ENCODE data around the gene PALD1. TPM values are rescaled to one million over a fixed set of nuclear protein-coding genes. Genes with fewer than 3 reads are reported as not detected.

The PALD1 gene
- total and polyA plus RNA-seq, 2 of the 13 experiments (the other 11 are each of a cell fraction or from before 2014, with no cell fraction given) = 0.07 to 0.09 TPM

GRCh38 chr10:70474780-70475179 lies 3.8 kb upstream of the PALD1 start (continued):
- TF ChIP-seq ARNT2 (CRISPR knock-in tag; IDR thresholded peaks at IDR 0.05; ENCODE audit: low read depth) (no peak), HIVEP1 (CRISPR knock-in tag; IDR thresholded peaks at IDR 0.05) (no peak), RFXAP (CRISPR knock-in tag; IDR thresholded peaks at IDR 0.05; ENCODE audit: borderline replicate concordance) (no peak), ZBTB7B (CRISPR knock-in tag; IDR thresholded peaks at IDR 0.05) (no peak), RBM22 (optimal IDR thresholded peaks at IDR 0.05; ENCODE audit: low read length) (no peak), IKZF4 (CRISPR knock-in tag; IDR thresholded peaks at IDR 0.05; ENCODE audit: borderline replicate concordance, low read depth, not compliant biosample characterization) (no peak)

- Histone ChIP-seq H3K4me2 (ENCODE audit: low read depth, low read length) (no peak overlapping the region), H2AFZ (ENCODE audit: low read length) (no peak overlapping the region), H3K9ac (ENCODE audit: insufficient read depth, low read depth, low read length) (no peak overlapping the region), H3K4me1 (ENCODE audit: insufficient read depth, low read length) (peaks cover 15% of the 10 kb centered on the region), H3K27me3 (ENCODE audit: control insufficient read depth in 1 of 2, insufficient read depth in 2 of 2, low read length in 2 of 2) (peaks cover 7 to 71% of the 10 kb centered on the region in 2 experiments), H4K20me1 (ENCODE audit: insufficient read depth, low read length) (no peaks in the 10 kb centered on the region), H3K27ac (ENCODE audit: extremely low read length, insufficient read depth, low read length) (no peak overlapping the region), H3K36me3 (replicated peaks in 1 of 2; ENCODE audit: control insufficient read depth in 1 of 2, insufficient read depth in 2 of 2, low read length in 2 of 2) (no peaks in the 10 kb centered on the region), H3K4me3 (replicated peaks in 1 of 3; ENCODE audit: insufficient read depth in 1 of 3, low read depth in 2 of 3, low read length in 3 of 3) (no peak overlapping the region), H3K79me2 (ENCODE audit: insufficient read depth, low read length) (no peaks in the 10 kb centered on the region), H3K9me3 (ENCODE audit: low read length) (no peaks in the 10 kb centered on the region)
- BruUV-seq (replicated peaks) = no TSS peak
- in situ Hi-C loops (cut with HindIII; ENCODE audit: extremely low pct_ligation_motif_present, low pct_unique_long_range_greater_than_20kb) = no loop called here
- POLR2A ChIA-PET = no interaction called here
- intact Hi-C loops (cut with micrococcal nuclease; ENCODE audit: unreplicated experiment) = no loop called here
- ATAC-seq (no peak), DNase-seq (ENCODE audit: low spot score) (no peak), FAIRE-seq (no peak)
- 9% methylated on average over 8 of the region's 8 CpGs for WGBS (ENCODE audit: low lambda C conversion rate)
- CTCF ChIA-PET (ENCODE audit: low intra/inter-chr PET ratio, low total read pairs) = no interaction called here
- TF ChIP-seq ZNF883 (CRISPR knock-in tag; IDR thresholded peaks at IDR 0.05; ENCODE audit: not compliant biosample characterization) = no peak
- no peak for TF ChIP-seq ZBTB1 (CRISPR knock-in tag; IDR thresholded peaks at IDR 0.05; ENCODE audit: borderline replicate concordance)
- no peak for TF ChIP-seq ZFY (CRISPR knock-in tag; IDR thresholded peaks at IDR 0.05)
- no peak for TF ChIP-seq ZNF510 (CRISPR knock-in tag; IDR thresholded peaks at IDR 0.05; ENCODE audit: low read depth)
- TF ChIP-seq XBP1 (CRISPR knock-in tag; IDR thresholded peaks at IDR 0.05) = no peak
- no peak for TF ChIP-seq ZNF737 (CRISPR knock-in tag; IDR thresholded peaks at IDR 0.05; ENCODE audit: borderline replicate concordance)
- TF ChIP-seq POLR2AphosphoS2 (IDR thresholded peaks at IDR 0.05; ENCODE audit: low read depth, low read length) = no peak
- TF ChIP-seq ZBTB7A (CRISPR knock-in tag; IDR thresholded peaks at IDR 0.05) = no peak
- TF ChIP-seq ZNF740 (CRISPR knock-in tag; IDR thresholded peaks at IDR 0.05) = no peak
- TF ChIP-seq GLI4 (CRISPR knock-in tag; IDR thresholded peaks at IDR 0.05; ENCODE audit: borderline replicate concordance) = no peak
- TF ChIP-seq ZNF674 (CRISPR knock-in tag; IDR thresholded peaks at IDR 0.05; ENCODE audit: low read depth) = no peak
- no peak for TF ChIP-seq MTF2 (CRISPR knock-in tag; IDR thresholded peaks at IDR 0.05; ENCODE audit: borderline replicate concordance)
- TF ChIP-seq KLF12 (CRISPR knock-in tag; IDR thresholded peaks at IDR 0.05; ENCODE audit: borderline replicate concordance) = no peak
- no peak for TF ChIP-seq ZNF580 (CRISPR knock-in tag; IDR thresholded peaks at IDR 0.05; ENCODE audit: borderline replicate concordance, low read depth)
- no peak for TF ChIP-seq ZSCAN5A (CRISPR knock-in tag; IDR thresholded peaks at IDR 0.05; ENCODE audit: borderline replicate concordance)
These were observed 2.9 kb upstream of the PALD1 start for GRCh38 chr10:70475661-70476060.

Measured in HepG2 (cell line).